ENCODE measurements around the gene ATXN1.

Gene ATXN1

GRCh38 chr6:16576451-16577368 is 184.6 kb downstream of the ATXN1 start:
- H3K4me3 ChIP-seq (ENCODE audit: low read depth, low read length) = no peak overlapping the region

GRCh38 chr6:16575655-16576054 is 185.6 kb downstream of the ATXN1 start:
- no peak overlapping the region for H3K4me3 ChIP-seq (ENCODE audit: low read depth, low read length)
- H3K4me2 ChIP-seq (ENCODE audit: low read length) = no peak overlapping the region
- no peaks in the 10 kb centered on the region for H3K9me3 ChIP-seq (ENCODE audit: control insufficient read depth, low read length)
- TF ChIP-seq CTCF (IDR thresholded peaks at IDR 0.05) = no peak
- H2AFZ ChIP-seq = no peak overlapping the region
- H3K9ac ChIP-seq = no peak overlapping the region
- H3K27ac ChIP-seq = no peak overlapping the region
- H3K79me2 ChIP-seq = no peaks in the 10 kb centered on the region
- H3K36me3 ChIP-seq (ENCODE audit: control insufficient read depth, insufficient read depth, low read length) = no peaks in the 10 kb centered on the region
- H3K4me1 ChIP-seq = no peaks in the 10 kb centered on the region
- H3K27me3 ChIP-seq (ENCODE audit: control insufficient read depth, insufficient read depth, low read length) = no peaks in the 10 kb centered on the region

More at GRCh38 chr6:16576451-16577368, 184.6 kb downstream of the ATXN1 start:
- Histone ChIP-seq H3K79me2 (no peaks in the 10 kb centered on the region), H3K36me3 (ENCODE audit: control insufficient read depth, insufficient read depth, low read length) (no peaks in the 10 kb centered on the region), H3K9me3 (ENCODE audit: control insufficient read depth, low read length) (no peaks in the 10 kb centered on the region), H3K4me1 (no peaks in the 10 kb centered on the region), H3K9ac (no peak overlapping the region), H3K27me3 (ENCODE audit: control insufficient read depth, insufficient read depth, low read length) (no peaks in the 10 kb centered on the region), H3K27ac (no peak overlapping the region), H2AFZ (no peak overlapping the region), H3K4me2 (ENCODE audit: low read length) (no peak overlapping the region)
- TF ChIP-seq CTCF (IDR thresholded peaks at IDR 0.05) = no peak

- TF ChIP-seq CTCF (IDR thresholded peaks at IDR 0.05) = no peak
- Histone ChIP-seq H3K9me3 (ENCODE audit: control insufficient read depth, low read length) (no peaks in the 10 kb centered on the region), H3K4me3 (ENCODE audit: low read depth, low read length) (no peak overlapping the region), H3K27ac (no peak overlapping the region), H3K79me2 (no peaks in the 10 kb centered on the region), H3K4me2 (ENCODE audit: low read length) (no peak overlapping the region), H3K4me1 (no peaks in the 10 kb centered on the region), H3K9ac (no peak overlapping the region), H3K27me3 (ENCODE audit: control insufficient read depth, insufficient read depth, low read length) (no peaks in the 10 kb centered on the region), H2AFZ (no peak overlapping the region), H3K36me3 (ENCODE audit: control insufficient read depth, insufficient read depth, low read length) (no peaks in the 10 kb centered on the region)
These were observed 188.3 kb downstream of the ATXN1 start for GRCh38 chr6:16572943-16573342.

- Histone ChIP-seq H2AFZ (no peak overlapping the region), H3K4me3 (ENCODE audit: low read depth, low read length) (no peak overlapping the region), H3K4me1 (no peaks in the 10 kb centered on the region), H3K36me3 (ENCODE audit: control insufficient read depth, insufficient read depth, low read length) (no peaks in the 10 kb centered on the region), H3K4me2 (ENCODE audit: low read length) (no peak overlapping the region), H3K9me3 (ENCODE audit: control insufficient read depth, low read length) (no peaks in the 10 kb centered on the region), H3K9ac (no peak overlapping the region), H3K79me2 (no peaks in the 10 kb centered on the region), H3K27me3 (ENCODE audit: control insufficient read depth, insufficient read depth, low read length) (no peaks in the 10 kb centered on the region), H3K27ac (no peak overlapping the region)
- no peak for TF ChIP-seq CTCF (IDR thresholded peaks at IDR 0.05)
These were observed 188.9 kb downstream of the ATXN1 start for GRCh38 chr6:16572317-16572716.

GRCh38 chr6:16570946-16571345 is 190.3 kb downstream of the ATXN1 start:
- Histone ChIP-seq H3K27me3 (ENCODE audit: control insufficient read depth, insufficient read depth, low read length) (no peaks in the 10 kb centered on the region), H3K9ac (no peak overlapping the region), H2AFZ (no peak overlapping the region), H3K79me2 (no peaks in the 10 kb centered on the region), H3K4me2 (ENCODE audit: low read length) (no peak overlapping the region), H3K4me3 (ENCODE audit: low read depth, low read length) (no peak overlapping the region), H3K27ac (no peak overlapping the region), H3K9me3 (ENCODE audit: control insufficient read depth, low read length) (no peaks in the 10 kb centered on the region), H3K4me1 (no peaks in the 10 kb centered on the region), H3K36me3 (ENCODE audit: control insufficient read depth, insufficient read depth, low read length) (no peaks in the 10 kb centered on the region)
- TF ChIP-seq CTCF (IDR thresholded peaks at IDR 0.05) = no peak
